Measurements from ENCODE around the gene STAT6.

Gene STAT6

GRCh38 chr12:57047981-57048380 is 63.2 kb downstream of the STAT6 start:
- DNase-seq (ENCODE audit: low read depth) = no peak

DNA sequence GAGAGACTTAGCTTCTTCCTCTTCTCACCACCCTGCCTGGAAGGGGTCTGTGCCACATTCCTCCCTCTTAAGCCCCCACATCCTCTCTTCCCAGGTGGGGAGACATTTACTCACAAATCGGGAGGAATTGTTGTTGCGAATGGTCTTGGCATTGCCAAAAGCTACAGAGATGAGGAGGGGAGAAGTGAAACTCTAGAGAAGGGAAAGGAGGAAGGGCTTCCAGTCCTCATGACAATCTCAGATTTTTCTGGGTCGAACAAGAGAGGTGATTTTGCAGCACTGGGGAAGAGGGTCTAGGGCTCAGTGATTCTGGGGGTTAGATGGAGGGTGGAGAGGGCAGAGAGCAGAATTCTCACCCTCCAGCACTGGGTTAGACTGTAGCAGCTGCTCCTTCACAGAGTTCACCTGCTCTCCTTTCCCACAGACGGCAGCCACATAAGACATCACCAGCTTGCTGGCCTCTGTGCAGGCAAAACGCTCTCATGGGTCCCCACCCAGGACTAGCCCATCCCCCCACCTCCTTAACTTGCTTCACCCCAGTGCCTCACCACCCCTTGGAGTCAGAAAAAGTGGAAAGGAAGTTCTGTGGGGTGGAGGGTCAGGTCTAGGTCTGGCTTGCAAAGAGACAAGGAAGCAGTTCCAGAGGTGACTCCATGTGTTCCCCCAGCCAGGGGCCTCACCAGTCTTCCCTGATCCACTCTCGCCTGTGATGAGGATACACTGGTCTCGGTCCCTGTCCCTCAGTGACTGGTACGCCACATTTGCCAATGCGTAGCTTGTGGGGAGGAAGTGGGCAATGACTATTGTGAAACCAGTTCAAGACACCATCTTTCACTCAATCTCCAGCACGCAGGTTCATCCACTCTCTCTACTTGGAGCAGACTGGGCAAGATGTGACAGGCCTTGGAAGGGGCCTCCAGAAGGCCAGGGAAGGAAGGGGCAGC is 63.9 kb downstream of the STAT6 start:
- DNase-seq (ENCODE audit: low read depth) = no peak

GRCh38 chr12:57046086-57046791 is 64.9 kb downstream of the STAT6 start:
- no peak for DNase-seq (ENCODE audit: low read depth)
